GM12878 (cell line): ENCODE measurements around the gene DNHD1. TPM values are rescaled to one million over a fixed set of nuclear protein-coding genes. Genes with fewer than 3 reads are reported as not detected.

Experiments
- ATAC-seq: fragments of 200-7000 bp; cut with Tn5 transposase; 3 replicates; pipeline ENCODE4 v1.9.1; 2020; ENCODE audit warnings: mild to moderate bottlenecking, moderate library complexity
- BruUV-seq: library from RNA; stranded (reverse); fragments of 400-500 nt; replicated peaks from 2 replicates; lab custom pipeline; 2021; lab: Mats Ljungman, UMichigan
- CTCF ChIA-PET: fragments of 300-600 bp; sonication (Branson Sonifier 250); formaldehyde crosslinking; extraction: SDS; loops from one replicate; lab custom pipeline; 2021; ENCODE audit warnings: inconsistent platforms; lab: Yijun Ruan, JAX
- POLR2A ChIA-PET: fragments of 350-600 bp; formaldehyde crosslinking; extraction: SDS; loops from one replicate; lab custom pipeline; 2021; ENCODE audit warnings: inconsistent platforms; lab: Charles Lee
- RAD21 ChIA-PET: fragments of 300-600 bp; sonication (Branson Sonifier 250); formaldehyde crosslinking; loops from one replicate; lab custom pipeline; 2023; ENCODE audit warnings: antibody characterized with exemption; ENCODE audit not compliant: unreplicated experiment; lab: Charles Lee
- SMC1A ChIA-PET: fragments of 300-600 bp; sonication (Branson Sonifier 250); formaldehyde crosslinking; loops from one replicate; lab custom pipeline; 2023; ENCODE audit not compliant: unreplicated experiment, uncharacterized antibody; lab: Charles Lee
- DNase-seq: peaks from one replicate; pipeline ENCODE4 v3.0.0-alpha.2; 2011; ENCODE audit warnings: low read depth, low spot score
- FAIRE-seq: peaks from 3 replicates; lab custom pipeline; 2011; peaks lifted over from hg19 to GRCh38; lab: Jason Lieb, UNC
- H2AFZ ChIP-seq: 2 replicates; pipeline ENCODE4 v1.6.0; 2011; ENCODE audit warnings: low read depth, low read length, control low read depth; ENCODE audit not compliant: control insufficient read depth
- H3K27ac ChIP-seq: 2 replicates; pipeline ENCODE4 v1.5.1; 2011; ENCODE audit warnings: control low read depth; ENCODE audit not compliant: control insufficient read depth, insufficient read depth
- H3K27me3 ChIP-seq, 2 experiments: replicated peaks in 1 of 2; 2 replicates each; pipeline versions ENCODE4 v1.6.0 to v1.6.1; 2011; ENCODE audit warnings: low read length in 1 of 2; ENCODE audit not compliant: control insufficient read depth in 2 of 2, insufficient read depth in 2 of 2
- H3K36me3 ChIP-seq, 2 experiments: 2 replicates each; pipeline ENCODE4 v1.5.1; 2011; ENCODE audit warnings: low read length in 1 of 2; ENCODE audit not compliant: control insufficient read depth in 2 of 2, insufficient read depth in 2 of 2
- H3K4me1 ChIP-seq: 2 replicates; pipeline ENCODE4 v1.6.1; 2011; ENCODE audit warnings: mild to moderate bottlenecking, low read length, moderate library complexity, mixed read lengths; ENCODE audit not compliant: control insufficient read depth, insufficient read depth
- H3K4me2 ChIP-seq: 2 replicates; pipeline ENCODE4 v1.6.0; 2011; ENCODE audit warnings: control low read depth; ENCODE audit not compliant: control insufficient read depth, insufficient read depth
- H3K4me3 ChIP-seq: fragments of 200-600 bp; sonication (generic); 2 replicates; pipeline ENCODE4 v1.5.1; 2016
- H3K79me2 ChIP-seq: 2 replicates; pipeline ENCODE4 v1.6.0; 2011; ENCODE audit warnings: low read length; ENCODE audit not compliant: control insufficient read depth, insufficient read depth
- H3K9ac ChIP-seq: 2 replicates; pipeline ENCODE4 v1.8.0; 2011; ENCODE audit warnings: low read length, control low read depth, mixed read lengths; ENCODE audit not compliant: control insufficient read depth, insufficient read depth
- H3K9me3 ChIP-seq: replicated peaks from 3 replicates; pipeline ENCODE4 v1.5.1; 2011; ENCODE audit warnings: mild to moderate bottlenecking, low read length; ENCODE audit not compliant: control insufficient read depth, insufficient read depth
- H4K20me1 ChIP-seq: 2 replicates; pipeline ENCODE4 v1.6.0; 2011; ENCODE audit not compliant: control insufficient read depth, insufficient read depth
- IRF4 ChIP-seq: IDR thresholded peaks from 2 replicates; pipeline ENCODE4 v1.6.1; 2011; ENCODE audit warnings: low read depth, low read length
- POU2F2 ChIP-seq: IDR thresholded peaks from 3 replicates; pipeline ENCODE4 v1.6.1; 2011; ENCODE audit warnings: low read depth, mild to moderate bottlenecking, low read length, borderline replicate concordance
- RAD21 ChIP-seq: IDR thresholded peaks from 2 replicates; pipeline ENCODE4 v1.6.1; 2011; ENCODE audit warnings: mild to moderate bottlenecking, low read depth, low read length, moderate library complexity; ENCODE audit not compliant: insufficient read depth
- SMC3 ChIP-seq: IDR thresholded peaks from 2 replicates; pipeline ENCODE4 v1.6.1; 2011; ENCODE audit warnings: low read length, improper control_type of control experiment, borderline replicate concordance
- WGBS: methylation state at CpG from one replicate; pipeline ENCODE4 v1.1.6; 2016; ENCODE audit warnings: low lambda C conversion rate; ENCODE audit not compliant: insufficient replicate concordance, insufficient coverage; ENCODE audit errors: missing lambda C conversion rate; 5-methylcytosine and 5-hydroxymethylcytosine counted together
- in situ Hi-C: fragments of 300-500 bp; cut with MboI; formaldehyde crosslinking; loops from 9 replicates; pipeline ENCODE4 v1.14.3; 2018; ENCODE audit warnings: mixed read lengths
- intact Hi-C: fragments of 100-400 bp; cut with micrococcal nuclease; formaldehyde crosslinking; loops from one replicate; pipeline ENCODE4 v1.14.2; 2022; ENCODE audit not compliant: unreplicated experiment
- polyA plus RNA-seq, 11 experiments: library from polyadenylated mRNA; depleted of rRNA in 4 of 11; unstranded in 6 of 11; stranded (reverse) in 5 of 11; fragments of >200 nt; fragmentation: Nextera tagmentation in 4 of 11; fragmentation: Illumina TruSeq in 1 of 11; extraction: Ambion mirVana in 4 of 11; extraction: Trizol in 1 of 11; gene quantifications; 1 replicate in 1 of 11; 2 replicates in 10 of 11; pipeline versions ENCODE4 v1.2.1 to v1.2.3, GENCODE V29; 2011 to 2016; ENCODE audit warnings: inconsistent platforms in 2 of 11, missing spikeins in 2 of 11, low read depth in 1 of 11
- total RNA-seq, 4 experiments: library from RNA; depleted of rRNA in 3 of 4; stranded (reverse); fragments of >200 nt in 3 of 4; fragmentation: Illumina TruSeq in 1 of 4; extraction: Trizol in 1 of 4; gene quantifications; 2 replicates each; pipeline versions ENCODE4 v1.2.1 to v1.2.3, GENCODE V29; 2013 to 2021
- TF ChIP-seq, protein P1 (sequence below): fragments of 450-650 bp; IDR thresholded peaks from 2 replicates; pipeline ENCODE4 v1.6.1; 2014; ENCODE audit warnings: mild to moderate bottlenecking
- TF ChIP-seq, protein P2 (sequence below), 3 experiments: IDR thresholded peaks in 2 of 3; conservative IDR thresholded peaks in 1 of 3; 2 replicates each; pipeline ENCODE4 v1.5.1; 2011; ENCODE audit warnings: low read depth in 3 of 3, low read length in 3 of 3, mild to moderate bottlenecking in 3 of 3, control low read depth in 2 of 3, moderate library complexity in 2 of 3, inconsistent platforms in 1 of 3, mixed read lengths in 1 of 3; ENCODE audit not compliant: control insufficient read depth in 2 of 3, insufficient read depth in 1 of 3; ENCODE audit errors: extremely low read depth in 1 of 3

DNHD1 gene
- total and polyA plus RNA-seq, 10 of the 15 experiments (the other 5 are each of a cell fraction or from before 2014, with no cell fraction given), result 0.99 to 16.9 (median 8.6) TPM

DNA sequence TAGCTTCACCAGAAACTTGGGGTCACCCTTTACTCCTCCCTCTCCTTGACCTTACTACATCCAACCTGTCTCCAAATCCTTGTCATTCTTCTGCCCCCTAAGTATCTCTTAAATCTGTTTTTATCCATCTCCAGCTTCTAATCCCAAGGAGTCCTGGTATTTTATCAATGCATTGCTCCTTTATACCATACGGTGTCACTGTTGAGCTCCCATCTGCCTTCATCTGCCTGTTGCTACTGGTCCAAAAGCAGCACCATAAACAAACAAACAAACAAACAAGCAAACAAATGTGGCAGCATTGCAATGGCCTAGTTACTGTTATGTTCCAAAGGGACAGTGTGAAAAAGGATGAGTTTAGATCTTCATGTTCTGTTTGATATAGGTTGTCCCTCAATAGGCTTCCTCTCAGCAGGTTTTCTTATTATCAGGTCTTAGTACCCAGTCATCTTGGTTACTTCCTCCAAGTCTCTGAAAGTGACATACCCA lies 34.2 kb downstream of the DNHD1 start:
- no peaks in the 10 kb centered on the region for H3K27me3 ChIP-seq
- FAIRE-seq (peak; percentile 74), DNase-seq (peak; percentile 27), ATAC-seq (peak; percentile 80)
- no peak overlapping the region for H3K4me3 ChIP-seq
- H2AFZ ChIP-seq, result no peak overlapping the region
- peaks cover 8% of the 10 kb centered on the region; the same call in 1 of the 2 replicates for H3K4me1 ChIP-seq
- H3K36me3 ChIP-seq, result peaks cover 0 to 3% of the 10 kb centered on the region in 2 experiments; a peak in 2 of 4 replicates
- in situ Hi-C loops, result loop anchor here (5.0 kb wide), 1 partner anchor 151 kb away; the partner anchor contains the start of gene MRPL17
- BruUV-seq, result no TSS peak
- no peaks in the 10 kb centered on the region for H3K9me3 ChIP-seq
- no peak overlapping the region for H3K9ac ChIP-seq
- TF ChIP-seq IRF4 (no peak), SMC3 (peak; percentile 62; the same call in 1 of the 2 replicates), RAD21 (peak; percentile 89), POU2F2 (no peak)
- TF ChIP-seq, protein P1, sequence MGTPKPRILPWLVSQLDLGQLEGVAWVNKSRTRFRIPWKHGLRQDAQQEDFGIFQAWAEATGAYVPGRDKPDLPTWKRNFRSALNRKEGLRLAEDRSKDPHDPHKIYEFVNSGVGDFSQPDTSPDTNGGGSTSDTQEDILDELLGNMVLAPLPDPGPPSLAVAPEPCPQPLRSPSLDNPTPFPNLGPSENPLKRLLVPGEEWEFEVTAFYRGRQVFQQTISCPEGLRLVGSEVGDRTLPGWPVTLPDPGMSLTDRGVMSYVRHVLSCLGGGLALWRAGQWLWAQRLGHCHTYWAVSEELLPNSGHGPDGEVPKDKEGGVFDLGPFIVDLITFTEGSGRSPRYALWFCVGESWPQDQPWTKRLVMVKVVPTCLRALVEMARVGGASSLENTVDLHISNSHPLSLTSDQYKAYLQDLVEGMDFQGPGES, result 0 out of 2 replicates have a peak, but pooled peaks have one; percentile 10
- TF ChIP-seq, protein P2, sequence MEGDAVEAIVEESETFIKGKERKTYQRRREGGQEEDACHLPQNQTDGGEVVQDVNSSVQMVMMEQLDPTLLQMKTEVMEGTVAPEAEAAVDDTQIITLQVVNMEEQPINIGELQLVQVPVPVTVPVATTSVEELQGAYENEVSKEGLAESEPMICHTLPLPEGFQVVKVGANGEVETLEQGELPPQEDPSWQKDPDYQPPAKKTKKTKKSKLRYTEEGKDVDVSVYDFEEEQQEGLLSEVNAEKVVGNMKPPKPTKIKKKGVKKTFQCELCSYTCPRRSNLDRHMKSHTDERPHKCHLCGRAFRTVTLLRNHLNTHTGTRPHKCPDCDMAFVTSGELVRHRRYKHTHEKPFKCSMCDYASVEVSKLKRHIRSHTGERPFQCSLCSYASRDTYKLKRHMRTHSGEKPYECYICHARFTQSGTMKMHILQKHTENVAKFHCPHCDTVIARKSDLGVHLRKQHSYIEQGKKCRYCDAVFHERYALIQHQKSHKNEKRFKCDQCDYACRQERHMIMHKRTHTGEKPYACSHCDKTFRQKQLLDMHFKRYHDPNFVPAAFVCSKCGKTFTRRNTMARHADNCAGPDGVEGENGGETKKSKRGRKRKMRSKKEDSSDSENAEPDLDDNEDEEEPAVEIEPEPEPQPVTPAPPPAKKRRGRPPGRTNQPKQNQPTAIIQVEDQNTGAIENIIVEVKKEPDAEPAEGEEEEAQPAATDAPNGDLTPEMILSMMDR (IDR thresholded peaks at IDR 0.05 in 2 of 3, conservative IDR thresholded peaks at IDR 0.05 in 1 of 3; ENCODE audit: control insufficient read depth in 2 of 3, extremely low read depth in 1 of 3, insufficient read depth in 1 of 3, low read depth in 3 of 3, low read length in 3 of 3), result peak; percentile 66 to 73 (median 70)
- intact Hi-C loops, result loop anchor here (1.0 to 5.0 kb wide), 5 partner anchors 71 to 226 kb away; partner anchors contain the start of genes ILK, MRPL17 and RRP8
- H3K27ac ChIP-seq, result no peak overlapping the region
- WGBS, result 0% methylated on average over 1 of the region's 1 CpG
- no peaks in the 10 kb centered on the region for H3K79me2 ChIP-seq
- CTCF ChIA-PET, result interaction anchor here (0.7 to 9.2 kb wide), 60 partner anchors 9 to 984 kb away, joined by 3 to 126 read pairs (median 5); partner anchors contain the start of genes ARFIP2, MRPL17, TIMM10B and TPP1
- POLR2A ChIA-PET, result interaction anchor here (1.2 to 1.3 kb wide), 2 partner anchors 76 to 82 kb away, joined by 3 read pairs; no protein-coding TSS in a partner anchor
- RAD21 ChIA-PET, result interaction anchor here (0.6 to 4.7 kb wide), 22 partner anchors 13 to 226 kb away, joined by 3 to 74 read pairs (median 4); partner anchors contain the start of genes ARFIP2, MRPL17, TAF10 and TIMM10B
- H3K4me2 ChIP-seq, result no peak overlapping the region
- H4K20me1 ChIP-seq, result no peaks in the 10 kb centered on the region
- SMC1A ChIA-PET, result interaction anchor here (0.9 to 4.1 kb wide), 20 partner anchors 20 to 224 kb away, joined by 3 to 29 read pairs (median 4); partner anchors contain the start of genes MRPL17 and TAF10
